GM18517 (cell line): ENCODE data around the gene IRF2BPL.

Experiments
- ATAC-seq: cut with Tn5 transposase; IDR thresholded peaks from one replicate; pipeline ENCODE4 v1.9.1; 2021; ENCODE audit warnings: mild to moderate bottlenecking, moderate library complexity; ENCODE audit not compliant: unreplicated experiment

IRF2BPL gene

GRCh38 chr14:77028384-77029231 is at the start of gene IRF2BPL:
TSS of gene IRF2BPL (minus strand) at chr14:77028708. CDS start at chr14:77027792, 916 bp downstream.
- ATAC-seq = peak; percentile 87

- no peak for ATAC-seq
Observed at GRCh38 chr14:77077040-77077439, 48.5 kb upstream of the IRF2BPL start.

GRCh38 chr14:77076113-77076631 is 47.7 kb upstream of the IRF2BPL start:
- ATAC-seq = no peak

- ATAC-seq = no peak
Observed at GRCh38 chr14:77074969-77075368, 46.5 kb upstream of the IRF2BPL start.

- no peak for ATAC-seq
Observed at GRCh38 chr14:77071938-77072388, 43.5 kb upstream of the IRF2BPL start.

- ATAC-seq = no peak
Observed at GRCh38 chr14:77069551-77069950, 41.0 kb upstream of the IRF2BPL start.

GRCh38 chr14:77068517-77069200 is 40.2 kb upstream of the IRF2BPL start:
- no peak for ATAC-seq

- ATAC-seq = no peak
Observed at GRCh38 chr14:77067632-77068516, 39.4 kb upstream of the IRF2BPL start.

- no peak for ATAC-seq
Observed at GRCh38 chr14:77066578-77067172, 38.2 kb upstream of the IRF2BPL start.

- ATAC-seq = peak; percentile 38
Observed at GRCh38 chr14:77065851-77066577, 37.5 kb upstream of the IRF2BPL start.

- no peak for ATAC-seq
Observed at GRCh38 chr14:77064521-77065178, 36.1 kb upstream of the IRF2BPL start.

GRCh38 chr14:77063571-77064171 is 35.2 kb upstream of the IRF2BPL start:
- ATAC-seq = no peak

- no peak for ATAC-seq
Observed at GRCh38 chr14:77062261-77062660, 33.8 kb upstream of the IRF2BPL start.

- no peak for ATAC-seq
Observed at GRCh38 chr14:77061630-77062257, 33.2 kb upstream of the IRF2BPL start.

- no peak for ATAC-seq
Observed at GRCh38 chr14:77059276-77059915, 30.9 kb upstream of the IRF2BPL start.

- ATAC-seq = no peak
Observed at GRCh38 chr14:77058785-77059184, 30.3 kb upstream of the IRF2BPL start.

- no peak for ATAC-seq
Observed at GRCh38 chr14:77058117-77058516, 29.6 kb upstream of the IRF2BPL start.

- no peak for ATAC-seq
Observed at GRCh38 chr14:77055981-77056380, 27.5 kb upstream of the IRF2BPL start.
